Middle frontal gyrus (tissue), 1 donor: Measurements from ENCODE around the gene CTPS2.

Source experiments
- DNase-seq: peaks from one replicate; pipeline ENCODE4 v3.0.0-alpha.2; 2015; ENCODE audit warnings: low spot score; ENCODE audit errors: extremely low spot score

The CTPS2 gene

GRCh38 chrX:16714504-16714903 is 2.0 kb upstream of the CTPS2 start:
- no peak for DNase-seq

GRCh38 chrX:16711893-16712547 is 449 bp downstream of the CTPS2 start:
- no peak for DNase-seq

- DNase-seq: no peak
Measured at GRCh38 chrX:16711219-16711811, 1.2 kb downstream of the CTPS2 start.

- DNase-seq: no peak
Measured at GRCh38 chrX:16708016-16708415, 4.5 kb downstream of the CTPS2 start.

- no peak for DNase-seq
Measured at GRCh38 chrX:16705370-16705769, 7.1 kb downstream of the CTPS2 start.

GRCh38 chrX:16702700-16703599 is 9.5 kb downstream of the CTPS2 start:
- no peak for DNase-seq

- DNase-seq: no peak
Measured at GRCh38 chrX:16700734-16701133, 11.7 kb downstream of the CTPS2 start.

- no peak for DNase-seq
Measured at GRCh38 chrX:16699389-16699788, 13.1 kb downstream of the CTPS2 start.

- DNase-seq: no peak
Measured at GRCh38 chrX:16696956-16697355, 15.5 kb downstream of the CTPS2 start.

- no peak for DNase-seq
Measured at GRCh38 chrX:16695079-16695676, 17.3 kb downstream of the CTPS2 start.

GRCh38 chrX:16687514-16687913 is 25.0 kb downstream of the CTPS2 start:
- DNase-seq: no peak

GRCh38 chrX:16683007-16683664 is 29.3 kb downstream of the CTPS2 start:
- DNase-seq: no peak

- DNase-seq: no peak
Measured at GRCh38 chrX:16678689-16679088, 33.8 kb downstream of the CTPS2 start.

- DNase-seq: peak; percentile 3
Measured at GRCh38 chrX:16671005-16671404, 41.5 kb downstream of the CTPS2 start.

- no peak for DNase-seq
Measured at GRCh38 chrX:16666541-16666940, 45.9 kb downstream of the CTPS2 start.

- no peak for DNase-seq
Measured at GRCh38 chrX:16665089-16665488, 47.4 kb downstream of the CTPS2 start.

GRCh38 chrX:16664626-16665025 is 47.8 kb downstream of the CTPS2 start:
- no peak for DNase-seq

- no peak for DNase-seq
Measured at GRCh38 chrX:16664074-16664473, 48.4 kb downstream of the CTPS2 start.

- no peak for DNase-seq
Measured at GRCh38 chrX:16662402-16662801, 50.1 kb downstream of the CTPS2 start.

GRCh38 chrX:16661495-16661894 is 51.0 kb downstream of the CTPS2 start:
- DNase-seq: no peak

- DNase-seq: no peak
Measured at GRCh38 chrX:16659321-16659720, 53.1 kb downstream of the CTPS2 start.
